SH-SY5Y (cell line): Measurements from ENCODE around the gene ZC3H18.

Experiments
- GATA2 ChIP-seq: IDR thresholded peaks from 2 replicates; pipeline ENCODE4 v1.6.1; 2011; ENCODE audit warnings: mild to moderate bottlenecking, low read depth, low read length
- GATA3 ChIP-seq: IDR thresholded peaks from 2 replicates; pipeline ENCODE4 v1.6.1; 2011; ENCODE audit warnings: low read depth, mild to moderate bottlenecking, low read length, moderate library complexity

ZC3H18 gene

DNA sequence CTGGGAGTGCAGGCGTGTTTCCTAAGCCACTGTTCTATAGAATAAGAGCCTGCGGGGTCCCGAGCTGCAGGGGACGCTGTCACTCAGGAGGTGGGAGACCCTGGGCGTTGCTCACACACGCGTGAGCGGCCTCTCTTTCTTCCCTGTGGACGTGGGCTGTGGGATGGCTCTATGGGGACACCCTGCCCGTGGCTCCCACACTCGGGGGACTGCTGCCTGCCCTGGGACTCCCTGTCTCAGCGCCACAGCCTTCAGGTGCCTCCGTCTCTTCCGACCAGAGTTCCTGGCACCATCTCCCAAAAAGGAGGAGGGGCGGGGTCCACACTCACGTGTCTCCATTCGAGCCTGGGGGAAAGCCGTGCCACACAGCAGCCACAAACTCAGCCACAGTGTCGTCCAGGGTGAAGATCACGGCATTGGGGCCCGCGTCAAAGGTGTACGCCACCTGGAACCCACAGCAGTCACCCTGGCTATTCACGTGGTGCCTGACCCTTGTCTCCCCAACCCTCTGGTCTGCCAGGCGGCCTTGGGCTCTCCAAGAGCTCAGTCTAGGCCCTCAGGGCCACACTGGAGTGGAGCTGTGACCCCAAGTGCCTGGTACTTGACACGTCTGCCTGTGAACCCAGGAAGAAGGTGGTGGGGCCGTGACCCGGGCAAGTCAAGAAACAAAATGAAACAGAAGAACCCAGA is 84.3 kb downstream of the ZC3H18 start:
- TF ChIP-seq GATA2 (no peak), GATA3 (no peak)

DNA sequence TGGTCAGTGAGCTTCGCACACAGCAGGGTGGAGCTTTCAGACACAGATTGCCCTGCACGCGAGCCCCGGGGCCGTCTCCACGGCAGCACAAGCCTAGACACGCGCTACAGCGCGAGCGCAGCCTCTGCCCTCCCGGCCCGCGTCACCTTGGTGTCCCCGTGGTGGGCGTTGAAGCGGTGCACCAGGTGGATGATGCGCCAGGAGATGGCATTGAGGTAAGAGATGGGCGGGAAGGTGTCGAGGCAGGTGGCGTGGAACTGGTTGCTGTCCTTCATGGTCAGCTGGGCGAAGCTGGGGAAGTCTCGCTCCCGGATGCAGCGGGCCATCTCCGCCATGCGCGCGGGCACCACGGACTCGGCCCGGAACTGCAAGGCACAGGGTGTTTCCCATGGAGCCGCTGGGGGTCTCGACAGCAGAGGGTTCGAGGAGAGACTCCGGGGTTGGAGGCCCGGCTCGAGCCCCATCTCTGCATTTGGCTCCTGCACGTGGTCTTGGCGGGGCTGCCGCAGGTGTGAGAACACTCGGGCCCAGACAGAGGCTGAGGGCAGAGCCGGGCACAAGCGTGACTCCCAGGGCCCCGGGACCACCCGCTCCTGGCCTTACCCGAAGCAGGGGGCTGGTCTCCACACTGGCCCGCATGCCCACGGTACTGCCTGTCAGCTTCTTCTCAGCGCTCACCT is 85.0 kb downstream of the ZC3H18 start:
- TF ChIP-seq GATA2 (no peak), GATA3 (no peak)

DNA sequence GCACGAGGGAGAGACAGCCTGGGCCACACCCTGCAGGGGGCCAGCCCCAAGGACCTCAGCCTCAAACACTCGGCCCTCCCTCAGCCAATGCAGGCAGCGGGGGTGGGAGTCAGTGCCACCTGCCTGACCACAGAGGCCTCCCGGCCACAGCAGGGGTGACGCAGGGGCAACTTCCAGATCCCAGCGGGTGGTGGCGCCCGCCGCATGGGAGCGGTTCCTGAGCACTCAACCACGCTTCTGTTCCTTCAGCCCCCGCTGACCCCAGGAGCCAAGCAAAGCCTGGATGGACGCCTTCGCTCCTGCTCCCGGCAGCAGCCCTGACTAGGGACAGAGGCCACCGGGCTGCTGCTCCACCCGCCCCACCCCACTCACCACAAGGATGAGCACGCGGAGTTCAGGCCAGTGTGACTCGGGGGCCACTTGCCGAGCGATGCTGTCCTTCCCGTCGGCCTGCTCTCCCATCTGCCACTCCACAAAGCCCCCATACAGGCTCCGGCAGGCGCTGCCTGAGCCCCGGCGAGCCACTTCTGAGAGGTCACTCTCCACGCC is 85.6 kb downstream of the ZC3H18 start:
- TF ChIP-seq GATA3 (no peak), GATA2 (no peak)

DNA sequence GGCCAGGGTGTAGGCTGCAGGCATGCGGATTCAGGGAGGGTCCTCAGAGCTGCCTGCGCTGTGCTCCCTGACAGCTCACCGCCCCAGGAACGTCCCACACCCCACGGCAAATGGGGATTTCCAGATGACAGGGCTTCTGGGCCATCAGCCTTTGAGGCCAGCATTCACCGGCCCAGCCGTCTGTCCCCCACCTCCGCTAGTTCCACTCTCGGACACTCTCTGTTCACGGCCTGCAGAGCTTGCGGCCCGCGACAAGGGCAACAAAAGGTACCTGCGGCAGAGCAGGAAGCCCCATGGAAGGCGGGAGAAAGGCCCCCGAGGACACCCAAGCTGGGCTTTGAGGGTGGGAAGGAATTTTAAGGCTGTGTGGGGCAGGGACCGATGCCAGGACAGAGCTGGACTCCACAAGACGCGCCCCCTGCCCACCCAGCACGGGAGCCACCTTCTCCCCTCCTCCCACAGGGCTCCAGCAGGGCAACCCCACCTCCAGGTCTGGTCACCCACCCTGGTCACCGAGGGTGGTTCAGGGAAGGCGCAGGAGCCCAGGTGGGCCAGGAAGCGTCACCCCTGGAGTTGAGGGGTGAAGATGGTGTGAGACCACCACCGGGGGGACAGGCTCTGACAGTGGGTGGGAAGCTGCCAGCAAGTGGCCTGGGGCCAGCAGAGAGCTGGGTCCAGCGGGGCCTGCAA is 86.2 kb downstream of the ZC3H18 start:
- no peak for TF ChIP-seq GATA3
- TF ChIP-seq GATA2, result no peak

DNA sequence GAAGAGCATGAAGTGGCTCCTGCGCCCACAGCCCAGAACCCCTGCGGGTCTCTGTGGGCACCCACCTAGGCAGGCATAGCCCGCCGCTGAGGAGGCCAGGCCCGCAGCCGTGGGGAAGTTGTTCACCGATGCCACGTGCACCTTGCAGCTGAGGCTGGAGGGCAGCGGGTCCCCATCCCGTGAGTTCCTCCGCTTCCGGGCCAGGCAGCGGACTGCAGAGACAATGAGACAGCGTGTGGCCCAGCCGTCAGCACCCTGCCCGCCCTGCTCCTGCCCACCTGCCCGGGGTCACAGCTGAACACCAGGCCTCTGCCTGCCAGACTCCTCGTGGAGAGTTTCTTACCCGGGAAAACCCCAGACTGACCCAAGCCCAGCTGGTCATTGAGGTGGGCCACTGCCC is 87.2 kb downstream of the ZC3H18 start:
- TF ChIP-seq GATA2, result no peak
- TF ChIP-seq GATA3, result no peak

DNA sequence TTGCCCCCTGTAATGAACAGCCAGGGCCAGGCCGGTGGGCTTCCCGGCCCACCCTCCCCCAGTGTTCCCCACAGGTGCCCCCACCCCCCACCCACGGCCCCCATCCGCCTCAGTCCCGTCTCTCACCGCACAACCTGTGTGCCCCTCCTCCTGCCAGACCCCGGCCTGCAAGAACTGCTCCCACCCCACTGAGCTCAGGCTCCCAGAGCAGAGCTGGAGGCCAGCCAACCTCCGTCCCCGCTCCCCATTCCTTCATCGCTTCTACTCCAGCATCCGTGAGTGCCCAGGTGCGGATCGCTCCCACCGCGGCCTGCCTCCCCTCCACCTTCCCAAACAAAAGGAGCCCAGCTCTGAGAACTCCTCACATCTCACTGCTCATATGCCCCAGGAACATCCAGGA is 88.5 kb downstream of the ZC3H18 start:
- TF ChIP-seq GATA2, result no peak
- TF ChIP-seq GATA3, result no peak

DNA sequence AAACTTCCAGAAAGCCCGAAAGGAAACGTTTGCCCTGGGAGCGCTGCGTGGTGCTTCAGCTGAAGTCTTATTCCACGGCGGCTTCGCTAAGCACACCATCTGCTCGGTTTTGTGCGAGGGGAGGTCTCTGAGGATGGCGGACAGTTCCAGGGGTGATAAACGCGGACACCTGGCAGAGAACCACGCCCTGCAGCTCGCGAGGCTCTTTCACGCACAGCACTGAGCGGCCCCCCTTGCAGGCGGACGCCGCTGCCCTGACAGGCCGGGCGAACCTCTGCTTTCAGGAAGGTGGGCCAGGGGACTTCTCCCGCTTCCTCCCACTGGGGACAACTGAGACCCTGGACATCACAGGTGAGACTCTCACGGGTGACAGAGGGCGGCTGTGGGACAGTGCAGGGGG is 89.0 kb downstream of the ZC3H18 start:
- TF ChIP-seq GATA3 (no peak), GATA2 (no peak)

DNA sequence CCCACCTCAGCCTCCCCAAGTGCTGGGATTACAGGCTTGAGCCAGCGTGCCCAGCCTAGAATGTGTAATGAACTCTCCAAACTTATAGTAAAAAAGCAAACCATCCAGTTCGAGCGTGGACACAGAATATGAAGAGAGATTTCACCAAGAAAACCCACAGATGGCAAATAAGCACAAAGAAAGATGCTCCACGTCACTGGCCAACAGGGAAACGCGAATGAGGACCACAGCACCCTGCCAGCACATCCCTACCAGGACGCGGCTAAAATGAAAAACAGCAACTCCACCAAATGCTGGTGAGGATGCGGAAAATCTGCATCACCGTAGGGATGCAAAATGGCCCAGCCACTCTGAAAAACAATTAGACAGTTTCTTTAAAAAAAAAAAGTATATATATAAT is 91.3 kb downstream of the ZC3H18 start:
- TF ChIP-seq GATA2 (no peak), GATA3 (no peak)

DNA sequence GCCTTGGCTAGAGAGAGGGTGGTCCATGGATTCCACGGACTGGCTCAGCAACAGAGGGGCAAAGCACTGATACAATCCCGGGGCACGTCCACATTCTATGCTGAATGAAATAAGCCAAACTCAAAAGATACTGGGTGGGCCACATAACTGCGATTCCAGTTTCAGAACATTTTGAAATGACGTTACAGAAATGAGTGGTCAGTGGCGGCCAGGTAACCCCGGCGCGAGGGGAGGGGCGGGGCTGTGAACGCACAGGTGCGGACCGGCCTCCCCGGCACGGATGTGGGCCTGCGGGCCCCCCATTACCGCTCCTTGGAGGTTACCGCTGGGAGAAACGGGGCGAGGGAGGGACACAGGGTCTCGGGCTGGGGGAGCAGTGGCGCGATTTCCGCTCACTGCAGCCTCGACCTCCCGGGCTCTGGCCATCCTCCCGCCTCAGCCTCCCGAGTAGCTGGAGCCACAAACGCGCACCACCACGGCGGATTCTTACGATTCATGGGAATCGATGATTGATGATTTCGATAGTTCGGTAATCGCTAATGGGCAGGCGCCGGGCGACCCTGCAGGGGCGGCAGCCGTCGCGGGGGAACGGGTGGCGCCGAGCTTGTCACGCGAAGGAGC is 92.1 kb downstream of the ZC3H18 start:
- TF ChIP-seq GATA2 (no peak), GATA3 (no peak)

DNA sequence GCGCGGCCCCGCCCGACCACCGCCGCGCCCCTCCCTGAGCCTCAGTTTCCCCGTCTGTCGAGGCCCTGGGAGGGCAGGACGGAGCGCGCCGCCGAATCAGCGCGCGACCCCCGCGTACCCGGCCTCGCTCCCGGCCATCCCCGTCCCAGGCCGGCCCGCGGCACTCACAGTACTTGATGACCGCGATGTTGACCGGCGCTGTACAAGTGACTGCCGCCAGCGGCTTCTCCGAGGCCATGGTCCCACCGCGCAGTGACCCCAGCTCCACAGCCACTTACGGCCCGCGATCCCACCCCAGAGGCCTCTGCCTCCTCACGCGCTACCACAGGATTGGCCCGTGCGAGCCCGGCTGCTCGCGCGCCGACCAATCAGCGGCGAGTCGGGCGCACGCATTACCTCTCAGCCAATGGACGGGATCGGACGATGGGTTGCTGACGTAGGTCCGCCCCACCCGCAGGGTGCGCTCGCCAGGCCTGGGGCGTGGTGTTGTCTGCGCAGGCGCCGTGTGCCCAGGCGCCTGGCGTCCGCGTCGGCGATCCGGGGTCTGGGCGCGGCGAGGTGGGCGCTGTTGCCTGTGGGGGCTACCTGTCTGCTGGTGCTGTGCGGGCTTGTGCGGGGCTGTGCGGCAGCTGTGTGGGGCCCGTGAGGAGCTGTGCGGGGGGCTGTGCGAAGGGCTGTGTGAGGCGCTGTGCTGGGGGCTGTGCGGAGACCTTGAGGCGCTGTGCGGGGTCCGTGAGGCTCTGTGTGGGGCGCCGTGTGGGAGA is 92.8 kb downstream of the ZC3H18 start, which contains the start of gene MVD:
TSS of gene MVD (minus strand) at position 249 of the 764 bp plus-strand sequence. CDS start at position 238, 11 bp downstream.
- TF ChIP-seq GATA2 (no peak), GATA3 (no peak)

DNA sequence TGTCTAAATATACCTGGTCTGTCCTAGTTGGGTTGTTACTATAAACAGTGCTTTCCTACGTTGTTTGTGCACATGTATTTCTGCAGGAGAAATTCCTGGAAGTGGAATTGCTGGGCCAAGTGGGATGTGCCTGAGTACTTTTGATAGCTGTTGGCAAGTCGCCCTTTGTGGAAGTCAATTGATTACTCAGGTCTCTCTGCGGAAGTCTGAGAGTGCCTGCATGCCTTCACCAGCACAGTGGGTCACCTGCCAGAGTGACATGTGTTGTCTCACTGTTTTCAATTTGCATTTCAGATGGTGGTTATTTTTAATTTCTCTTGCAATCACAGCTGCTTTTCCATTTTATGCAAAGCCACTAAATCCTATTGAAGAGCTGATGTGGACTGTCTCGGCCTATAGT is 94.9 kb downstream of the ZC3H18 start:
- TF ChIP-seq GATA3 (no peak), GATA2 (no peak)

DNA sequence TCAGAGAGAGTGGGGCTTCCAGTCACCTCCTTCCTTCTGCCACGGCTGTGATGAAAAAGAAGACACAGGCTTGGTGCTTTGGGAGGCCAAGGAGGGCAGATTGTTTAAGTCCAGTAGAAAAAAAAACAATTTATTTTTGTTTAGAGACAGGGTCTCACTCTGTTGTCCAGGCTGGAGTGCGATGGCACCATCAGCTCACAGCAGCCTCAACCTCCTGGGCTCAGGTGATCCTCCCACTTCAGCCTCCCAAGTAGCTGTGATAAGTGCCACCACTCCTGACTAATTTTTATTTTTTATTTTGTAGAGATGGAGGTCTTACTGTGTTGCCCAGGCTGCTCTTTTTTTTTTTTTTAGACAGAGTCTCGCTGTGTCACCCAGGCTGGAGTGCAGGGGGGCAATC is 95.4 kb downstream of the ZC3H18 start:
- TF ChIP-seq GATA3, result no peak
- no peak for TF ChIP-seq GATA2

DNA sequence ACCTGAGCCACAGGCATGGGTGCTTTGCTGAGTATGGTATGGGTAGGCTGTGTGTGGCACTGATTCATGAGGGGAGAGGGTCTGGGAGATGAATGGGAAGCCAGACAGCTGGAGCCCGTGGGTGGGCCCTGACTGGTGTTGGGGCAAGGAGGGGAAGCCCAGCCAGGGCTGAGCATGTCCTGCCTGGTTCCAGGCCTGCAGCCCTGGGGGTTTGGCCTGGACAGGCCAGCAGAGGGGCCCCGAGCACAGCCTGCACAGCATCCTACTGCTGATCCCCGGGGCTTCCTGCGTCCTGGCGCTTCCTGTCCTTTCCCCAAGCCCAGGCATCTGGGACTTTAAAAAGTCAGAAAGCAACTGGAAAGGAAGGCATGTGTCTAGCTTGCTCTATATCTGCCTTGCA is 97.3 kb downstream of the ZC3H18 start:
- no peak for TF ChIP-seq GATA3
- no peak for TF ChIP-seq GATA2

DNA sequence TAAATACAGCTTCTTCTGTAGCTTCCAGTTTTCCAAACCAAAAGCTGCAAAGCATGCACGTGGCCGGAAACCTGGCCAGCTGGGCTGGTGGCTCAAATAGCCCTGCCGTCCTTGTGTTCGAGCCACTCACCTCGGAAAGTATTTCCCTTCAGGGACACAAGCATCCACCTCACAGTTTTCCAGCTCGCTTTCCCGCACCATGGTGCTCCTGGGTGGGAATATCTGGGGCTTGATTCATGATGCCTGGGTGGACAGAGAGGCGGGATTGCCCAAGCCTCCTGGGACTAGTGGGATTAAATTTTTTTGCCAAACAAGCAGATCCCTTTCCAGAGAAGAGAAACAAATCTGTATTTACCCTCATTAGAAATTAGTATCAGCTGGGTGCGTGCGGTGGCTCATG is 99.8 kb downstream of the ZC3H18 start:
- no peak for TF ChIP-seq GATA2
- no peak for TF ChIP-seq GATA3
